D341Med (cell line): ENCODE data around the gene PCNX3.

Experiments
- DNase-seq: peaks from one replicate; pipeline ENCODE4 v3.0.0; 2012; ENCODE audit warnings: low spot score

The PCNX3 gene

GRCh38 chr11:65599216-65599954, 16.2 kb upstream of the PCNX3 start:
- no peak for DNase-seq

- DNase-seq = no peak
Observed at GRCh38 chr11:65599955-65600246, 15.7 kb upstream of the PCNX3 start.

- DNase-seq = no peak
Observed at GRCh38 chr11:65604258-65604657, 11.3 kb upstream of the PCNX3 start.

- DNase-seq = peak; percentile 94
Observed at GRCh38 chr11:65606876-65607613, 8.5 kb upstream of the PCNX3 start.

- DNase-seq = no peak
Observed at GRCh38 chr11:65607614-65608426, 7.8 kb upstream of the PCNX3 start.

GRCh38 chr11:65609229-65609628, 6.3 kb upstream of the PCNX3 start:
- DNase-seq = no peak

- no peak for DNase-seq
Observed at GRCh38 chr11:65609665-65610064, 5.9 kb upstream of the PCNX3 start.

GRCh38 chr11:65610404-65610803, 5.2 kb upstream of the PCNX3 start:
- no peak for DNase-seq

- DNase-seq = no peak
Observed at GRCh38 chr11:65611028-65611757, 4.4 kb upstream of the PCNX3 start.

GRCh38 chr11:65611758-65612603, 3.6 kb upstream of the PCNX3 start:
- DNase-seq = no peak

- no peak for DNase-seq
Observed at GRCh38 chr11:65612691-65613090, 2.9 kb upstream of the PCNX3 start.

GRCh38 chr11:65613091-65613928, 2.3 kb upstream of the PCNX3 start:
- no peak for DNase-seq

GRCh38 chr11:65615950-65616574, 486 bp downstream of the PCNX3 start:
- no peak for DNase-seq

GRCh38 chr11:65616575-65617001, 1.0 kb downstream of the PCNX3 start:
- no peak for DNase-seq

GRCh38 chr11:65617136-65617850, 1.7 kb downstream of the PCNX3 start:
- DNase-seq = no peak

- no peak for DNase-seq
Observed at GRCh38 chr11:65617990-65618751, 2.6 kb downstream of the PCNX3 start.

GRCh38 chr11:65618763-65619162, 3.2 kb downstream of the PCNX3 start:
- no peak for DNase-seq

- DNase-seq = no peak
Observed at GRCh38 chr11:65619281-65619928, 3.8 kb downstream of the PCNX3 start.
